ENCODE measurements around the gene FUS. TPM values are rescaled to one million over a fixed set of nuclear protein-coding genes. Genes with fewer than 3 reads are reported as not detected.
"Not testable (repeated sequence)": the region's sequence is repeated elsewhere in the genome, so short reads cannot be mapped to it uniquely, and the experiment has no call there.

FUS gene
- total RNA-seq, 1 donor from 2014 or later, result 874 TPM

DNA sequence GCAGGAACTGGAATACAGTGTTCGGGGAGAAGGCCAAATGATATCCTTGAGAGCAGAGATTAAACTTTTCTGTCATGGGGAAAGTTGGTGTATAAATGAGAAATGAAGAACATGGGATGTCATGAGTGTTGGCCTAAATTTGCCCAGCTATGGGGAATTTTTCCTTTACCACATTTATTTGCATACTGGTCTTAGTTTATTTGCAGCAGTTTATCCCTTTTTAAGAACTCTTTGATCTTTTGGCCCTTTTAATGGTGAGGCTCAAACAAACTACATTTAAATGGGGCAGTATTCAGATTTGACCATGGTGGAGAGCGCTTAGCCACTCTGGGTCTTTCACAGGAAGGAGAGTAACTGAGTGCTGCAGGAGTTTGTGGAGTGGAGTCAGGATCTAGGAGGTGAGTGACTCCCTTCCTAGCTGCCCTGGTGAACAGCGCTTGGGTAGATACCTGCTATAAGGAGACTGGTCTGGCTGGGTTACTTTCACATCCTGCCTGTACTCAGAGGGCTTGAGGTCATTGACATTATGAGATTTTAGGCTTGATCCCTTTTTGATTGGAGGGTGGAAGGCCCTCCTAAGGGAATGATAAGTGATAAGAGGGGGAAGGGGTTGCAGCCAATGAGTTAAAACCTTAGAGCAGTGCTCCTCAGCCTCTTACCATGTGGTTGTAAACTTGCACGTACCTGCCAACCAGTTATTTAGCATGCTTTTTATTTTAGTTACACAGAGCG is 11.9 kb downstream of the FUS start:
- H3K27ac Mint-ChIP-seq, result peak overlapping the region; percentile 29
- H3K9me3 Mint-ChIP-seq, result no peaks in the 10 kb centered on the region
- H3K27me3 Mint-ChIP-seq (ENCODE audit: low read depth), result no peaks in the 10 kb centered on the region
- H3K36me3 Mint-ChIP-seq (ENCODE audit: low read depth), result peaks cover 96% of the 10 kb centered on the region
- peaks cover 37% of the 10 kb centered on the region for H3K4me1 Mint-ChIP-seq (ENCODE audit: low read depth)
- H3K4me3 Mint-ChIP-seq (ENCODE audit: low read depth), result no peak overlapping the region
- DNase-seq (ENCODE audit: low spot score), result no peak
- intact Hi-C loops (cut with micrococcal nuclease), result no loop called here

DNA sequence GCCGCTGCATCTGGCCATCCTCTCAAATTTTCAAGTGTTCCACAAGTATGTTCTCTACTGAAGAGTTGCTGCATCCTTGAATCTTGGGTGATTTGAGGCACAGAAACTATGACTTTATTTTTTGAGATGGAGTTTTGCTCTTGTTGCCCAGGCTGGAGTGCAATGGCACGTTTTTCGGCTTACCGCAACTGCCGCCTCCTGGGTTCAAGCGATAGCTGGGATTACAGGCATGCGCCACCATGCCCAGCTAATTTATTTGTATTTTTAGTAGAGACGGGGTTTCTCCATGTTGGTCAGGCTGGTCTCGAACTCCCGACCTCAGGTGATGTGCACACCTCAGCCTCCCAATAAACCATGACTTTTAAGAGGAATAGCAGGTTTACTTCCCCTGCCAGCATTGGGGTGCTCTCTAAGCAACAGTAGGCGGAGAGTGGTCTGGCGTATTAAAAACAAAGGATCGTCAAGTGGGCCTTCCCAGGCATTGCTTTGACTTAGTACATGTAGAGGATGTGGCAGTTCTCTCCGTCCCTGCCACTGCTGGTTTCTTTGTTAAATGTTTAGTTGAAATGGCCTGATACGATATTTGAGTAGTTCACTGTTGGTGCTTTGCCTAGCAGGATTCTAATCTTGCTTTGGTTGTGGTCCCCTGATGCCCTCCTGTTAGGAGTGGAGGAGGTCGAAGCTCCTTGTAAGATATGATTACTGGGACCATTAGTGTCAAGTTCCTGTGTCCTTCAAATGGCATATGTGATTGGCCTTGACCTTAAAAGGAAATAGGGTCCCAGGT is 13.1 kb downstream of the FUS start:
- peaks cover 32% of the 10 kb centered on the region for H3K4me1 Mint-ChIP-seq (ENCODE audit: low read depth)
- H3K27ac Mint-ChIP-seq, result peak overlapping the region; percentile 64
- H3K27me3 Mint-ChIP-seq (ENCODE audit: low read depth), result no peaks in the 10 kb centered on the region
- no peak for DNase-seq (ENCODE audit: low spot score)
- H3K36me3 Mint-ChIP-seq (ENCODE audit: low read depth), result peaks cover 88% of the 10 kb centered on the region
- intact Hi-C loops (cut with micrococcal nuclease), result no loop called here
- H3K4me3 Mint-ChIP-seq (ENCODE audit: low read depth), result no peak overlapping the region
- H3K9me3 Mint-ChIP-seq, result no peaks in the 10 kb centered on the region

DNA sequence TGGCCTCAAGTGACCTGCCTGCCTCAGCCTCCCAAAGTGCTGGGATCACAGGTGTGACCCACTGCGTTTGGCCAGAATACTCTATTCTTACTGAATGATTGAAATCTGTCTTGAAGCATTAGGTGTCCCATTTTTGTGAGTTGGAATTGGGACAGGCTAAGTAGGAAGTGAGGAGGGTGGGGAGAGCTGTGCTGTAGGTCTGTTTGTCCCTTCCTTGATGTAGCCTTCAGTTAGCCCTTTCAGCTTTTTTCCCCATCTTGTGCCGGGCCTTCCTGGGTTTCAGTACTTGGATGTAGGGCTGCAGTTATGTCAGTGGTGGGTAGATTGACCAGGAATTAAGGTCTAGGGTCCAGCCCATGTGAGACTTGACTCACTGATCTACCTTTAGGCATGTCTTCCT is 13.9 kb downstream of the FUS start:
- Mint-ChIP-seq H3K27me3 (ENCODE audit: low read depth) (no peaks in the 10 kb centered on the region), H3K27ac (no peak overlapping the region), H3K4me1 (ENCODE audit: low read depth) (peaks cover 32% of the 10 kb centered on the region), H3K4me3 (ENCODE audit: low read depth) (no peak overlapping the region), H3K36me3 (ENCODE audit: low read depth) (peaks cover 88% of the 10 kb centered on the region), H3K9me3 (no peaks in the 10 kb centered on the region)
- DNase-seq (ENCODE audit: low spot score), result no peak
- intact Hi-C loops (cut with micrococcal nuclease), result no loop called here

DNA sequence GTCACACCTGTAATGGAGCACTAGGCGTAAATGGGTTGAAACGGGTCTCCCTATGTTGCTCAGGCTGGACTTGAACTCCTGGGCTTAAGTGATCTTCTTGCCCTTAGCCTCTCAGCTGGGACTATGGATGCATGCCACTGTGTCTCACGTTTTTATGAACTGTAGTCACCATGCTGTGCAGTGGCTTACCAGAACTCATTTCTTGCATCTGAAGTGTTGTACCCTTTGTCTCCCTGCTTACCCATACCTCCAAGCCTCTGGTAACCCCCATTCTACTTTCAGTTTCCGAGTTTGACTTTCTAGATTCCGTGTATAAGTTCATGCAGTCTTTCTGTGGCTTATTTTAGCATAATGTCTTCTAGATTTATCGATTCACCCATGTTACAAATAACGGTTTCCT is 15.0 kb downstream of the FUS start:
- H3K36me3 Mint-ChIP-seq (ENCODE audit: low read depth), result peaks cover 86% of the 10 kb centered on the region
- DNase-seq (ENCODE audit: low spot score), result no peak
- intact Hi-C loops (cut with micrococcal nuclease), result no loop called here
- H3K4me1 Mint-ChIP-seq (ENCODE audit: low read depth), result peaks cover 34% of the 10 kb centered on the region
- no peaks in the 10 kb centered on the region for H3K27me3 Mint-ChIP-seq (ENCODE audit: low read depth)
- no peak overlapping the region for H3K27ac Mint-ChIP-seq
- no peak overlapping the region for H3K4me3 Mint-ChIP-seq (ENCODE audit: low read depth)
- H3K9me3 Mint-ChIP-seq, result no peaks in the 10 kb centered on the region

DNA sequence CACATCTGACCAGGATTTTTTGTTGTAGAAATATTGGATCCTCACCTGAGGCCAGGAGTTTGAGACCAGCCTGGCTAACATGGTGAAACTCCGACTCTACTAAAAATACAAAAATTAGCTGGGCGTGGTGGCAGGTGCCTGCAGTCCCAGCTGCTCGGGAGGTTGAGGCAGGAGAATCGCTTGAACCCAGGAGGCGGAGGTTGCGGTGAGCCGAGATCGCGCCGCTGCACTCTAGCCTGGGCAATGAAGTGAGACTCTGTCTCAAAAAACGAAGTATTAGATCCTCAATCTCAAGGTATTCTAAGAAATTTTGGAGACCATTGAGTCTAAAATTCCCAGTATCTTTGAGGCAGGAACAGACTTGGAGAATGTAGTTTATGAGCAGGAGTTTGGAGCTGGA is 15.9 kb downstream of the FUS start:
- H3K27me3 Mint-ChIP-seq (ENCODE audit: low read depth); intact Hi-C loops (cut with micrococcal nuclease); DNase-seq (ENCODE audit: low spot score); H3K4me3 Mint-ChIP-seq (ENCODE audit: low read depth); H3K27ac Mint-ChIP-seq; H3K9me3 Mint-ChIP-seq: not testable (repeated sequence)
- Mint-ChIP-seq H3K36me3 (ENCODE audit: low read depth) (peaks cover 81% of the 10 kb centered on the region), H3K4me1 (ENCODE audit: low read depth) (peaks cover 32% of the 10 kb centered on the region)

DNA sequence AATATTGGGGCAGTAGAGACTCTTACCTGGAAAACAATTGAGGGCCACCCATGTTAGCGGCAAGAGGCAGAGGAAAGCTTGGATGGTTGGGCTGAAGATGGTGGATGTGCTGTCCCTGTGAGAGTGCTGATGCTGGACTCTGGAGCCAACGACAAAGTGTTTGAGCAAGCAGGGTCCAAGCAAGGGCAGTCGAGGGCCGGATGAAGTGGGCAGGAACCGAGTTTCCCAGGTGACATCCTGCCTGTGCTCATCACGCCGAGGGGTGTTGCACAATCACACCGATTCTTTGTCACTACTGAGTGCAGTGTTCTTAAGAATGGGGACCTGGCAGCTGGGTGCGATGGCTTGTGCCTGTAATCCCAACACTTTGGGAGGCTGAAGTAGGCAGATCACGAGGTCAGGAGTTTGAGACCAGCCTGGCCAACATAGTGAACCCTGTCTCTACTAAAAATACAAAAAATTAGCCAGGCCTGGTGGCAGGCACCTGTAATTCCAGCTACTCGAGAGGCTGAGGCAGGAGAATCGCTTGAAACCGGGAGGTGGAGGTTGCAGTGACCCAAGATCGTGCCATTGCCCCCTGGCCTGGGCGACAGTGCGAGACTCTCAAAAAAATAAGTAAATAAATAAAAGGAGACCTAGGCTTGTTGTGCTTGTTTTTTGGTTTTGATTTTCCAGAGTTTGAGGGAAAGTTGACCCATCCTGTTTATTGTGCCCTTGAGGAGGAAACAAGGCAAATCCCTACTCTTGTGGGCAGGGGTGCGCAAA is 16.6 kb downstream of the FUS start:
- Mint-ChIP-seq H3K27me3 (ENCODE audit: low read depth) (no peaks in the 10 kb centered on the region), H3K36me3 (ENCODE audit: low read depth) (peaks cover 81% of the 10 kb centered on the region), H3K9me3 (no peaks in the 10 kb centered on the region), H3K27ac (no peak overlapping the region), H3K4me1 (ENCODE audit: low read depth) (peaks cover 36% of the 10 kb centered on the region), H3K4me3 (ENCODE audit: low read depth) (no peak overlapping the region)
- no peak for DNase-seq (ENCODE audit: low spot score)
- intact Hi-C loops (cut with micrococcal nuclease), result no loop called here

DNA sequence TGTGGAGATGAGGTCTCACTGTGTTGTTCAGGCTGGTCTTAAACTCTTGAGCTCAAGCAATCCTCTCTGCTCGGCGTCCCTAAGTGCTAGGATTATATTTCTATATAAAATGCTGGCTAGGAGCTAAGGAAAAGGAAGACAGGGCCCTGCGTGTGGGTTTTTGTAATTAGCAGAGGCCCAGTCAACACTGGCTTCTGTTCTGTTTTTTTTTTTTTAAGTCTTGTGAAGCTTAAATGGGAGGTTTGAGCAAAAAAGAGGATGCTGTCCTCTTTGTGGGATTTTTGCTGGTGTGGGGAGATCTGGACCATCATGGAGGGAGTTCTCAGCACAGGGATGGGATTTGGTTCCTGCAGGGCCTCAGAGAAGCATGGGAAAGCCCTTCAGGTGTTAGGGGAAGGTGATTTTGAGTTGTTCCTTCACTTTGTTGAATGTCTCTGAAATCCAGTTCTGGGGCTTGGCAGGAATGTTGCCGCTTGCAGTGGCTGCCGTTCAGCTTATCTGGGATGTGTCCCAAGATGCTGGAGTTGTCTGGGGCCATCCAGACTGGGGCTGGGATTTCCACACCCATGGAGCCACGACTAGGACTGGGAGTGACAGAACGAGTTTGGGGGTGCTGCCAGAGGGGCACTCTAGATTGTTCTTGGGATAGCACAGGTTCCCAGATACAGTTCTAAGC is 18.4 kb downstream of the FUS start:
- H3K4me1 Mint-ChIP-seq (ENCODE audit: low read depth), result peaks cover 40% of the 10 kb centered on the region
- H3K27me3 Mint-ChIP-seq (ENCODE audit: low read depth), result no peaks in the 10 kb centered on the region
- peak overlapping the region; percentile 57 for H3K27ac Mint-ChIP-seq
- H3K4me3 Mint-ChIP-seq (ENCODE audit: low read depth), result no peak overlapping the region
- no peaks in the 10 kb centered on the region for H3K9me3 Mint-ChIP-seq
- peaks cover 65% of the 10 kb centered on the region for H3K36me3 Mint-ChIP-seq (ENCODE audit: low read depth)
- intact Hi-C loops (cut with micrococcal nuclease), result no loop called here
- DNase-seq (ENCODE audit: low spot score), result no peak

DNA sequence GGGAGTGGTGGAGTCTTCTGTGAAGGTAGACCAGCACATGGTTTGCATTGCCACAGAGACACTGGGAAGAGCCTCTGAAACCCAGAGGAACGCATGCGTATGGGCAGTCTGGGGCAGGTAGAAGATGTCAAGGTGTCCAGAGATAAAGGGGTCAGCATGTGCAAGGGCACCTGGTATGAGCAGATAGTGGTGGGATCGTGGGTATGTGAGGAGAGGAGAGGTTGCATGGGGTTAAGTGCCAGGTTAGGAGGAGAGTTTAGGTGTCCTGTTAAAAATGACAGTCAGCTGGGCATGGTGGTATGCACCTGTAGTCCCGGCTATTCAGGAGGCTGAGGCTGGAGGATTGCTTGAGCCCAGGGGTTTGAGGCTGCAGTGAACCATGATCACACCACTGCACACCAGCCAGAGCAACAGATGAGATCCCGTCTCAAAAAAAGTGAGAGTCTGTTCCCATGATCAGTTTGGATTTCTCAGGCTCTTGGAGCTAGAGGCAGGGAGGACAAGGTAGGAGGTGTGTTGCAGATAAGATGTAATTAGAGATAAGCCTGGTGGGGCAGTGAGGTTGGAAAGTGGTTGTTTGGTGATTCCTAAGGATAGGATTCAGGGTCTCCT is 19.6 kb downstream of the FUS start:
- Mint-ChIP-seq H3K4me1 (ENCODE audit: low read depth) (peaks cover 43% of the 10 kb centered on the region), H3K27me3 (ENCODE audit: low read depth) (no peaks in the 10 kb centered on the region), H3K36me3 (ENCODE audit: low read depth) (peaks cover 54% of the 10 kb centered on the region), H3K4me3 (ENCODE audit: low read depth) (no peak overlapping the region), H3K27ac (peak overlapping the region; percentile 36), H3K9me3 (no peaks in the 10 kb centered on the region)
- DNase-seq (ENCODE audit: low spot score), result no peak
- intact Hi-C loops (cut with micrococcal nuclease), result loop anchor here (5.0 to 10.0 kb wide), 4 partner anchors 68 to 668 kb away; partner anchors contain the start of gene ITGAX

DNA sequence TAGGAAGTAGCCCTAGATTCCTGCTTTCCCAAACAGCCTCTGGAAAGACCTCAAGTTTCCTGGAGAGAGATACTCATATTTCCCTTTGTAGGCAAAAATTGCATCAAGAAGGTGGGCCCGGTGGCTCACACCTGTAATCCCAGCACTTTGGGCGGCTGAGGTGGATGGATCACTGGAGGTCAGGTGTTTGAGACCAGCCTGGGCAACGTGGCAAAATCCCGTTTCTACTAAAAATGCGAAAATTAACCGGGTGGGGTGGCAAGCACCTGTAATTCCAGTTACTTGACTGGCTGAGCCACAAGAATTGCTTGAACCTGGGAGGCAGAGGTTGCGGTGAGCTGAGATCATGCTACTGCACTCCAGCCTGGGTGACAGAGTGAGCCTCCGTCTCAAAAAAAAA is 20.2 kb downstream of the FUS start:
- intact Hi-C loops (cut with micrococcal nuclease), result loop anchor here (5.0 to 10.0 kb wide), 4 partner anchors 67 to 667 kb away; partner anchors contain the start of gene ITGAX
- H3K4me1 Mint-ChIP-seq (ENCODE audit: low read depth), result peaks cover 43% of the 10 kb centered on the region
- H3K4me3 Mint-ChIP-seq (ENCODE audit: low read depth); H3K27me3 Mint-ChIP-seq (ENCODE audit: low read depth); DNase-seq (ENCODE audit: low spot score); H3K9me3 Mint-ChIP-seq: not testable (repeated sequence)
- H3K27ac Mint-ChIP-seq, result peak overlapping the region; percentile 13
- H3K36me3 Mint-ChIP-seq (ENCODE audit: low read depth), result peaks cover 48% of the 10 kb centered on the region

DNA sequence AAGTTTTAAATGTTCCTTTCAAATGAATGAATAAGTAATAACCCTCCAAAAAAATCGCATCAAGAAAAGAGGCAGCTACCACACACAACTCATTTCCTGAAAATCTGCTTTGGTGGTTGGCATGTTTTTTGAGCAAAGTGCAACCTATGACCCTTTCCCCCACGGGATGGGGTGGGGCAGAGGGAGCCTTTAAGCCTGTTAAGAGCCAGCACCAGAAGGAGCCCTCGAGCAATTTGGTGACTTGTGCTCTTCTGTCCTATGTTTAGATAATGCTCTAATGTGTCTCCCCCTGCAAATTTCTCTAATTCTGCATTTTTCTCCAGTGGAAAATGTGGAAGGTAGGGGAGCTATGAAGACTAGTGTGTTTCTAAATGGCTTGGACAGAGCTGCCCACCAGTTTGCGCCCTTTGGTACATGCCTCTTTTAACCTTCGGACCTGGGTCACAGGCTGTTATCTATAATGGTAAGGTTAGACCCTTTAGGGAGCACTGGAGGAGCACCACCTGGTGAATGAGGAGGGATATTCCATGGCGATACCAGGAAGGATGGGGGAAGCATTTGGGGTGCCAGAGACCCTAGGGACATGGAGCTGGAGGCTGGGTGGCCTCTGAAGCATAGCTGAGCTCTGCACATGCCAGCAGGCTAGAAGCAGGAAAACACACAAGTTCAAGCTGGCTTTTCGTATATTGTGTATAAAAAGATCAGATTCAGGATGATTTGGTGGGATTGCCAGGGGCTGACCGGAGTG is 21.1 kb downstream of the FUS start:
- Mint-ChIP-seq H3K4me3 (ENCODE audit: low read depth) (peak overlapping the region; percentile 82), H3K36me3 (ENCODE audit: low read depth) (peaks cover 42% of the 10 kb centered on the region), H3K27me3 (ENCODE audit: low read depth) (no peaks in the 10 kb centered on the region), H3K27ac (peak overlapping the region; percentile 77), H3K4me1 (ENCODE audit: low read depth) (peaks cover 43% of the 10 kb centered on the region), H3K9me3 (no peaks in the 10 kb centered on the region)
- intact Hi-C loops (cut with micrococcal nuclease), result loop anchor here (1.0 to 10.0 kb wide), 6 partner anchors 52 to 666 kb away; partner anchors contain the start of gene ITGAX
- DNase-seq (ENCODE audit: low spot score), result peak; percentile 56

DNA sequence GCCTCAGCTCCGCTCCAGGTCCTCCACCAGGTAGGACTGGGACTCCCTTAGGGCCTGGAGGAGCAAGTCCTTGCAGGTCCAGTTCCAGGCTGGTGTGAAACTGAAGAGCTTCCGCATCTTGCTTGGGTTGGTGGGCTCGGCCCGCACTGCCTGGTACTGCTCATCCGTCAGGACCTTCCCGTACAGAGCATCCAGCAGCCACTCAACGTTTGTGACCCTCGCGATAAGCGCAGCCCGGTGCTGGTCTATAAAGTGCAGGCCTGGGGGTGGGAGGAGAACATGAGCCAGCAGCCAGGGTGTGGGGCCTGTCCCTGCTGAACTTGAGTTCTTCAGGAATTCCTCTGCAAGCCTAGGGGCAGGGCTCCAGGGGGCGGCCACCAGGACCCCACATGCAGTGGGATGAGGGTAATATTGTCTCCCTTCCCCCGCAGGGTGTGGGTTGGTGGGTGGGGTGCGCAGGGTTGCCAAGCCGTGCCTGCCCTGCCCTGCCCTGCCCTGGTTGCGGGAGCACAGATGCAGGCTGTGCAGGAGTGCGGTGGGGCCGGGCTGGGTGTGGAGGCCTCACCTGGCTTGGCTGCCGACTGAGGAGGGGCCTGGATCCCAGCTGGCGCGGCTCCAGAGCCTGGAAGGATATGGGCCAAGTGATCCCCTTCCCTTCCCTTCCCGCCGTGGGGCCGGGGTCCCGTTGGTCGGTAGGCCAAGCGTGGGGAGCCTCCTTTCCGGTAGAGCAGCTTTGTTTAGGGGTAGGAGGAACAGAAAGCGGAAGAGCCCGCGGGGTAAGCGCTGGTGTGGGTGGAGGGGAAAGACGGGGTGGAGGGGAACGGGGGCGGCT is 21.9 kb downstream of the FUS start:
- H3K4me1 Mint-ChIP-seq (ENCODE audit: low read depth), result peaks cover 46% of the 10 kb centered on the region
- peak overlapping the region; percentile 82 for H3K4me3 Mint-ChIP-seq (ENCODE audit: low read depth)
- peaks cover 34% of the 10 kb centered on the region for H3K36me3 Mint-ChIP-seq (ENCODE audit: low read depth)
- intact Hi-C loops (cut with micrococcal nuclease), result loop anchor here (1.0 to 10.0 kb wide), 6 partner anchors 52 to 666 kb away; partner anchors contain the start of gene ITGAX
- H3K27me3 Mint-ChIP-seq (ENCODE audit: low read depth), result peaks cover 5% of the 10 kb centered on the region
- DNase-seq (ENCODE audit: low spot score), result peak; percentile 33
- H3K27ac Mint-ChIP-seq, result peak overlapping the region; percentile 77
- no peaks in the 10 kb centered on the region for H3K9me3 Mint-ChIP-seq

All from activated T-helper 2 cell treated with anti-CD3 and anti-CD28 coated beads, Interferon-gamma antibody, Interleukin-2, Interleukin-4, amounts not matched to agents 10 μg/mL and 5 μg/mL and 100 μg/mL, durations not matched to agents 14 hours and 24 hours and 36 hours (primary cell).